OCI-LY1 (cell line): ENCODE data around the gene ACACA.

Source experiments
- H2AFZ ChIP-seq: fragments of 200-600 bp; sonication (generic), shearing (Covaris generic); 2 replicates; pipeline ENCODE4 v1.6.0; 2014; ENCODE audit warnings: antibody characterized with exemption, mild to moderate bottlenecking, low read length
- H3F3A ChIP-seq: fragments of 200-600 bp; sonication (generic), shearing (Covaris generic); 2 replicates; pipeline ENCODE4 v1.6.0; 2014; ENCODE audit warnings: mild to moderate bottlenecking, antibody characterized with exemption, low read length, moderate library complexity; ENCODE audit not compliant: insufficient read depth
- H3K27ac ChIP-seq: fragments of 200-600 bp; sonication (generic); 2 replicates; pipeline ENCODE4 v1.5.1; 2014; ENCODE audit warnings: low read length, mixed run types, mild to moderate bottlenecking, low read depth; ENCODE audit not compliant: poor library complexity, severe bottlenecking
- H3K27me3 ChIP-seq: fragments of 200-600 bp; sonication (generic); 2 replicates; pipeline ENCODE4 v1.6.0; 2014; ENCODE audit warnings: antibody characterized with exemption, mild to moderate bottlenecking, low read length, moderate library complexity; ENCODE audit not compliant: insufficient read depth
- H3K36me3 ChIP-seq: fragments of 200-600 bp; sonication (generic); 2 replicates; pipeline ENCODE4 v1.6.1; 2014; ENCODE audit warnings: mild to moderate bottlenecking, antibody characterized with exemption, low read length, moderate library complexity, mixed read lengths; ENCODE audit not compliant: insufficient read depth
- H3K4me1 ChIP-seq: fragments of 200-600 bp; sonication (generic); 2 replicates; pipeline ENCODE4 v1.5.1; 2014; ENCODE audit warnings: mild to moderate bottlenecking, low read length, moderate library complexity; ENCODE audit not compliant: insufficient read depth, severe bottlenecking
- H3K4me2 ChIP-seq: fragments of 200-600 bp; sonication (generic), shearing (Covaris generic); 2 replicates; pipeline ENCODE4 v1.6.1; 2014; ENCODE audit warnings: low read length
- H3K4me3 ChIP-seq: fragments of 200-600 bp; sonication (generic); 2 replicates; pipeline ENCODE4 v1.5.1; 2014; ENCODE audit warnings: low read length, low read depth, mild to moderate bottlenecking, mixed read lengths; ENCODE audit not compliant: poor library complexity, severe bottlenecking
- H3K79me2 ChIP-seq: fragments of 200-600 bp; shearing (Covaris generic); 2 replicates; pipeline ENCODE4 v1.6.1; 2016; ENCODE audit warnings: mixed run types, low read length, mixed read lengths; ENCODE audit not compliant: insufficient read depth
- H3K9ac ChIP-seq: fragments of 200-600 bp; sonication (generic), shearing (Covaris generic); 2 replicates; pipeline ENCODE4 v1.6.1; 2014; ENCODE audit warnings: mild to moderate bottlenecking, low read length, mixed read lengths
- H3K9me2 ChIP-seq: fragments of 200-600 bp; sonication (generic), shearing (Covaris generic); 2 replicates; pipeline ENCODE4 v1.6.1; 2014; ENCODE audit warnings: low read depth, mild to moderate bottlenecking, low read length, mixed read lengths
- H3K9me3 ChIP-seq: fragments of 200-600 bp; shearing (Covaris generic); 2 replicates; pipeline ENCODE4 v1.6.1; 2014; ENCODE audit warnings: low read length, mixed read lengths
- H4K20me1 ChIP-seq: fragments of 200-600 bp; sonication (generic), shearing (Covaris generic); 2 replicates; pipeline ENCODE4 v1.6.0; 2016; ENCODE audit warnings: mild to moderate bottlenecking, low read length; ENCODE audit not compliant: insufficient read depth
- CTCF ChIP-seq: fragments of 200-600 bp; sonication (generic), shearing (Covaris generic); IDR thresholded peaks from 2 replicates; pipeline ENCODE4 v1.5.1; 2017; ENCODE audit warnings: mild to moderate bottlenecking, antibody characterized with exemption, low read length, moderate library complexity, mixed read lengths
- EZH2 ChIP-seq: fragments of 200-600 bp; sonication (generic), shearing (Covaris generic); IDR thresholded peaks from 2 replicates; pipeline ENCODE4 v1.8.0; 2017; ENCODE audit warnings: borderline replicate concordance, mixed run types, mild to moderate bottlenecking, antibody characterized with exemption, low read length, moderate library complexity, mixed read lengths

The ACACA gene

DNA sequence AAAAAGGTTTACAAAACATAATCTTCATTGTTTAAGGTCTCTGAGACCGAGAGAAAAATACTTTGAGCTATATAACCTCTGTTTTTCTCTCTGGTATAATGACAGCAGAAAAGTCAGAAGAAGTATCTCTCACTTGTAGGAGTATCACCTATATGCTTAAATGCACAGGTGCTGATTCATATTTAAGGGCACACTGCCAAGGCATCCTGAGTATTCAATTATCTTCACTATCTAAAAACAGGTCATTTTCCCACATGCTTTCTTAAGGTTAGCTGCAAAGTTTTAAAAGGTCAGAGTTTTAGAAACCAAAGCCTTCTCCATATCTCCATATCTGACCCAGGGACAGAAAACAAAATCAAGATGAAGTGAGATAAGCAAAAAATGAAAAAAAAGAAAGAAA lies 130.2 kb downstream of the ACACA start:
- no peaks in the 10 kb centered on the region for H3K9me2 ChIP-seq
- H3K9me3 ChIP-seq = no peaks in the 10 kb centered on the region
- H3K27me3 ChIP-seq = no peaks in the 10 kb centered on the region
- no peak overlapping the region for H2AFZ ChIP-seq
- peaks cover 14% of the 10 kb centered on the region for H3K4me1 ChIP-seq
- TF ChIP-seq EZH2 = no peak
- no peak for TF ChIP-seq CTCF
- no peak overlapping the region for H3K27ac ChIP-seq
- H3K9ac ChIP-seq = no peak overlapping the region
- H4K20me1 ChIP-seq = no peaks in the 10 kb centered on the region
- peaks cover 82% of the 10 kb centered on the region for H3K36me3 ChIP-seq
- no peak overlapping the region for H3K4me2 ChIP-seq
- H3F3A ChIP-seq = no peaks in the 10 kb centered on the region
- no peak overlapping the region for H3K4me3 ChIP-seq
- H3K79me2 ChIP-seq = no peaks in the 10 kb centered on the region

DNA sequence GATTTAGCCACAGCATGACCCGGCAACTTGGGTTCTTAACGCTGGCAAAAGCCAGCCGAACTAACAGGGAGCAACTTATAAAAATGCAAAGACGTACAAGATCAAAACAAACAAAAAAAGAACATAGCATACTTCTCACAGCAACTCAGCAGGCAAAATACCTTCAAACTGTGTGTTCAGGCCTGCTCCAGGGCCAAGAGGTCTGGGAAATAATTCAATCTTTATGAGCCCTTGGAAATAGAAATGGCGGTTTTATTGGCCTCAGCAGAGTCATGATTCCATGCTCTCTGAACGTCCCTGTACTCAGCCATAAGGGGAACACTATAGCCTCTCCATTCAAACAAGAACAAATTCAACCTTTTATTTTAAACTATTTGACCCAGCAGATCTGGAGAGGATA lies 132.2 kb downstream of the ACACA start:
- peak overlapping the region; percentile 50 for H3K27ac ChIP-seq
- no peaks in the 10 kb centered on the region for H3F3A ChIP-seq
- no peak overlapping the region for H2AFZ ChIP-seq
- H3K9ac ChIP-seq = no peak overlapping the region
- no peaks in the 10 kb centered on the region for H3K79me2 ChIP-seq
- H3K9me3 ChIP-seq = no peaks in the 10 kb centered on the region
- no peak for TF ChIP-seq EZH2
- no peak for TF ChIP-seq CTCF
- no peaks in the 10 kb centered on the region for H4K20me1 ChIP-seq
- no peaks in the 10 kb centered on the region for H3K27me3 ChIP-seq
- peaks cover 14% of the 10 kb centered on the region for H3K4me1 ChIP-seq
- H3K36me3 ChIP-seq = peaks cover 87% of the 10 kb centered on the region
- no peak overlapping the region for H3K4me3 ChIP-seq
- H3K4me2 ChIP-seq = no peak overlapping the region
- H3K9me2 ChIP-seq = no peaks in the 10 kb centered on the region

- H3K36me3 ChIP-seq = peaks cover 95% of the 10 kb centered on the region
- H3K79me2 ChIP-seq = no peaks in the 10 kb centered on the region
- no peaks in the 10 kb centered on the region for H3K27me3 ChIP-seq
- H3K9me3 ChIP-seq = no peaks in the 10 kb centered on the region
- H3K4me3 ChIP-seq = no peak overlapping the region
- no peaks in the 10 kb centered on the region for H3F3A ChIP-seq
- H3K9ac ChIP-seq = no peak overlapping the region
- no peak overlapping the region for H2AFZ ChIP-seq
- no peaks in the 10 kb centered on the region for H4K20me1 ChIP-seq
- TF ChIP-seq CTCF (no peak), EZH2 (no peak)
- H3K4me2 ChIP-seq = no peak overlapping the region
- peak overlapping the region; percentile 50 for H3K27ac ChIP-seq
- H3K9me2 ChIP-seq = no peaks in the 10 kb centered on the region
- peaks cover 14% of the 10 kb centered on the region for H3K4me1 ChIP-seq
Measured at GRCh38 chr17:37273409-37274051, 133.1 kb downstream of the ACACA start.
